ENCODE measurements around the gene NAPB.

NAPB gene

GRCh38 chr20:23381876-23382275 is 39.4 kb downstream of the NAPB start:
- DNase-seq (ENCODE audit: low read depth): no peak
- no peak for TF ChIP-seq CTCF (IDR thresholded peaks at IDR 0.05; ENCODE audit: low read length, missing control alignments)

GRCh38 chr20:23379772-23380171 is 41.5 kb downstream of the NAPB start:
- TF ChIP-seq CTCF (IDR thresholded peaks at IDR 0.05; ENCODE audit: low read length, missing control alignments): no peak
- no peak for DNase-seq (ENCODE audit: low read depth)
- no peak overlapping the region for H3K4me3 ChIP-seq (replicated peaks; ENCODE audit: low read depth, low read length)

More at GRCh38 chr20:23381876-23382275, 39.4 kb downstream of the NAPB start:
- H3K4me3 ChIP-seq (replicated peaks; ENCODE audit: low read depth, low read length): no peak overlapping the region

- no peak overlapping the region for H3K4me3 ChIP-seq (replicated peaks; ENCODE audit: low read depth, low read length)
- TF ChIP-seq CTCF (IDR thresholded peaks at IDR 0.05; ENCODE audit: low read length, missing control alignments): no peak
- DNase-seq (ENCODE audit: low read depth): no peak
Measured at GRCh38 chr20:23375827-23376226, 45.5 kb downstream of the NAPB start.

GRCh38 chr20:23374441-23374840 is 46.8 kb downstream of the NAPB start:
- TF ChIP-seq CTCF (IDR thresholded peaks at IDR 0.05; ENCODE audit: low read length, missing control alignments): no peak
- no peak for DNase-seq (ENCODE audit: low read depth)
- H3K4me3 ChIP-seq (replicated peaks; ENCODE audit: low read depth, low read length): no peak overlapping the region

- TF ChIP-seq CTCF (IDR thresholded peaks at IDR 0.05; ENCODE audit: low read length, missing control alignments): no peak
- H3K4me3 ChIP-seq (replicated peaks; ENCODE audit: low read depth, low read length): no peak overlapping the region
- DNase-seq (ENCODE audit: low read depth): no peak
Measured at GRCh38 chr20:23371496-23371895, 49.8 kb downstream of the NAPB start.

- H3K4me3 ChIP-seq (replicated peaks; ENCODE audit: low read depth, low read length): no peak overlapping the region
- TF ChIP-seq CTCF (IDR thresholded peaks at IDR 0.05; ENCODE audit: low read length, missing control alignments): no peak
- DNase-seq (ENCODE audit: low read depth): no peak
Measured at GRCh38 chr20:23370873-23371272, 50.4 kb downstream of the NAPB start.

GRCh38 chr20:23370274-23370673 is 51.0 kb downstream of the NAPB start:
- DNase-seq (ENCODE audit: low read depth): no peak
- TF ChIP-seq CTCF (IDR thresholded peaks at IDR 0.05; ENCODE audit: low read length, missing control alignments): no peak

More at GRCh38 chr20:23370274-23370673, 51.0 kb downstream of the NAPB start:
- no peak overlapping the region for H3K4me3 ChIP-seq (replicated peaks; ENCODE audit: low read depth, low read length)
